GM21515 (cell line): ENCODE results near the gene NANP.
"Not testable (repeated sequence)": the region's sequence is repeated elsewhere in the genome, so short reads cannot be mapped to it uniquely, and the experiment has no call there.

Experiments
- ATAC-seq: cut with Tn5 transposase; IDR thresholded peaks from one replicate; pipeline ENCODE4 v1.9.1; 2021; ENCODE audit not compliant: unreplicated experiment

The NANP gene, protein sequence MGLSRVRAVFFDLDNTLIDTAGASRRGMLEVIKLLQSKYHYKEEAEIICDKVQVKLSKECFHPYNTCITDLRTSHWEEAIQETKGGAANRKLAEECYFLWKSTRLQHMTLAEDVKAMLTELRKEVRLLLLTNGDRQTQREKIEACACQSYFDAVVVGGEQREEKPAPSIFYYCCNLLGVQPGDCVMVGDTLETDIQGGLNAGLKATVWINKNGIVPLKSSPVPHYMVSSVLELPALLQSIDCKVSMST

DNA sequence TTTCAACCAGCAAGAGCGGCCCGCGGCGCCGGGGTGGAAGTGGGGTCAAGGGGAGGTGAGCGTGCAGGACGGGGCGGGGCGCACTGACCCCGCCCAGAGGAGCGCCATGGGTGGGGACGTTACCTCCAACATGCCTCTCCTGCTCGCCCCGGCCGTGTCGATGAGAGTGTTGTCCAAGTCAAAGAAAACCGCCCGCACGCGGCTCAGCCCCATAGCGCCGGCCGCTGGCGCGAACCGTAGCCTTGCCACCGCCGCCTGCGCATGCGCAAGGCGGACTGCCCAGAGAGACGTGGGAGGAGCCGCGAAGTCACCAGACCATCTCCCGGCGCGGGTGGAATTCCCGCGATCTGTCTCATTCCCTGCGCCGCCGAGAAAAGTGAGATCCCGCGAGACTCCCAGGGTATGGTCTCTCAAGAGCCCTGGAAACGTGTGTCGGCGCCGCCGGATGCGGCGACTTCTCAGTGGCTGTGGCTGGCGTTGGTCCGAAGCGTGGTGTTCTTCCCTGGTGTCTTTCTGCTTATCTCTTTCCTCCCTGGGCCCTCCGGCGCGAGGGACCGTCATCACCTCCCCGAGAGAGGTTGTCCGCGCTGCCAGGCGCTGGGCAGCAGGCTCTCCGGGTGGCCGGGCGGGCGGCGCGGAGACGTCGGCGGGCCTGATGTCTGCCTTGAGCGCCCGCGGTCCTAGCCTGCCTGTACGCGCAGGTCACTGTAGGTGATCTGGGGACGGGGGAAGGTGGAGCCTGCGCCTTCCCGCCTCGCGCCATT, at the start of gene NANP:
TSS of gene NANP (minus strand) at position 279 of the 764 bp plus-strand sequence. CDS start at position 213, 66 bp downstream.
- peak; percentile 81 for ATAC-seq

DNA sequence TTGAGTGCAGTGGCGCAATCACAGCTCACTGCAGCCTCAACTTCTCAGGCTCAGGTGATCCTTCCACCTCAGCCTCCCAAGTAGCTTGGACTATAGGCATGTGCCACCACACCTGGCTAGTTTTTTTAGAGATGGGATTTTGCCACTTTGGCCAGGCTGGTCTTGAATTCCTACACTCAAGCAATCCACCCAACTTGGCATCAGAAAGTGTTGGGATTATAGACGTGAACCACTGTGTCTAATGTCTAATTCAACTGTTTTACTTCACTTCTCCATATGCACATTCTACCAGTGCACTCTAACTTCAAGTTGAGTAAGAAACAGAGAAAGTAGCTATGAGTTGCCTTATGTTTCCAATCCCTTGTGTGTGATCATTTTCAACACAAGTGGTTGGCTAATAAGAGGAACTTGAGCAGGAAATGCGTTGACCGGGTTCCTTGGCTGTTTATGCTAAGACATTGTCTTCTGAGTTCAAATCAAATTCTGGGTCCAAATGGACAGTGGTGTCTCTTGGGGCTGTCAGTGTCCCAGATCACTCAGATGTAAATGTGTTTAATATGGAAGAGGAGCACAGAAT, 48.9 kb upstream of the NANP start:
- ATAC-seq, result no peak

DNA sequence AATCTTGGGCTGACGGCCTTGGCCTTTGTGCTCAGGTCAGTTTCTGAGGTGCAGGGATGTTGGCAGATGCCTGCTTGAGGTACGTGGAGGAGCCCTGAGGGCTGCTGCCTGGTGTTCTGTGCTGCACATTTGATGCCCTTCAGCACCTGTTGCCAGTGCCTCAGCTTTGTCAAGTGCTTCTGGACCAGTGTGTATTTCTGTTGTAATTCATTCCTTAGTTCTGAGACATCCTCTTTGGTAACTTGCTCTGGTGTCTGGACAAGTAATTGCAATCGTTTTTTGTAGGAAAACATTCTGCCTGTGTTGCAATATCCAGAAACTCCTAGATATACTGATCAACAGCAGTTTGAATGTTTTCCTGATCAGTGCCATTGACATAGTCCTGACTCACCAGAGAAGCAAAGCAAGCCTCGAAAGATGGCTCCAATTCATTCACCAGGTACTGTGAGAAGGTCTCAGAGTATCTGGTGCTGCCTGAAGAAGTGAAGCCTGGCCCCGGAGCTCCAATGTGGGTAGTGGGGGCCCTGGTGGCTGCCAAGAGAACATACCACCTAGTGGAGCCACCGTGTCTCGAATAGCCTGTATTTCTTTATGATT, 46.1 kb upstream of the NANP start:
- no peak for ATAC-seq

DNA sequence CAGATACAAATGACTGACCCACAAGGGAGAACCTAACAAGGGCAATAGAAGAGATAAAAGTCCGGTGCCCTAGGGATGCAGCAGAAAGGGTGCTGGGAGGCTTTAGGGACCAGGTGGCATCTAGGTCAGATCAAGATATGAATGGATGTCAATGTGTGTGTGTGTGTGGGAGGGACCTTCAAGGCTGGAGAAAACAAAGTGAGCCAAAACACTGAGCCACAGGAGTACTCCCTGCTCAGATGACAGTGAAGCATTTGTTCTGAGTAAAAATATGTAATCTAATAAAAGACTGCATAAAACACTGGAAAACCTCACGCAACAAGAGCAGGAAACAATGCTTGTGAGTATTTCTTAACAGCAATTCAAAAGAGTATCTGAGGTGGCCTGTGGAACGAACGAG, 44.6 kb upstream of the NANP start:
- ATAC-seq, result no peak

DNA sequence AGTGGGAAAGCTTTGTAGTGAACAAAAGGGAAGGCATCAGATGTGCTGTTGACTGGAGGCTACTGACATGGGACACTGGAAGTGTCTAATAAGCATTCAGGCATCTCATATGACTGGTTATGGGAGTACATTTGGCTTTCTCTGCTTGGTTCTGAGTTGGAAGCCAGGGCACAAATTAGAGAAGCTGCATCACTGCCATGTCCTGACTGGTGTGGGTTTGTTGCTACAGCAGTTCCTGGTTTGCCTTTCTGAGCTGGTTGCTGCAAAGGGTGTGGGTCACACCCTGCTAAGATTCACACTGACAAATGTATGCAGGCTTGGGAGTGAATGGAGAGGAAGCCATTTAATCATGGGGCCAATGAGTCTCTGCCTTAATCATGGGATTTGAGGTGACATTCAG, 36.2 kb upstream of the NANP start:
- no peak for ATAC-seq

DNA sequence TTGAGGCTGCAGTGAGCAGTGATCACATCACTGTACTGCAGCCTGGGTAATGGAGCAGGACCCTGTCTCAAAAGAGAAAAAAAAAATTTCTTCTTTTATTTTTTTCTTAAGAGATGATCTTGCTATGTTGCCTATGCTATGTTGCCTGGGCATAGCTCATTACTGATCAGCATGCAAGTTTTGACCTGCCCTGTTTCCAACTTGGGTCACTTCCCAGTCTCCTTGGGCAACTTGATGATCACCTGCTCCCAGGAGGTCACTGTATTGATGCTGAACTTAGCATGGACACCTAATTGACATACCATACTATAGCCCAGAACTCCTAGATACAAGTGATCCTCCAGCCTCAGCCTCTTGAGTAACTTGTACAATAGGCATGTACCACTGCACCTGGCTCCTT, 30.7 kb upstream of the NANP start:
- ATAC-seq, result no peak

DNA sequence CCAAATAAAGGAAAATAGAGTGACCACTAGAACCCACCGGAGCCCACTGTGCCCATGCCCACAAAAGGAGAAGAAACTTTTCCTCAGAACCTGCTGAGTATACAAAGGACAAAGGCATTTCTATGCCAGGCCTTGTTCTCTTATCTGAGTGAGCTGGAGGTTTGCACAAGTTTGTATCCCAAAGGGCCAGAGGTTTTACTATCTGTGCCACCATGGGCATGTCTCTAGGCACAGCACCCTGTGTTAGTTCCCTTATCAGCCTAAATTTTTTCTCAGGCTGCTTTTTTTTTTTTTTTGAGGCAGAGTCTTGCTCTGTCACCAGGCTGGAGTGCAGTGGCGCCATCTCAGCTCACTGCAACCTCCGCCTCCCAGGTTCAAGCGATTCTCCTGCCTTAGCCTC, 29.1 kb upstream of the NANP start:
- ATAC-seq, result not testable (repeated sequence)

DNA sequence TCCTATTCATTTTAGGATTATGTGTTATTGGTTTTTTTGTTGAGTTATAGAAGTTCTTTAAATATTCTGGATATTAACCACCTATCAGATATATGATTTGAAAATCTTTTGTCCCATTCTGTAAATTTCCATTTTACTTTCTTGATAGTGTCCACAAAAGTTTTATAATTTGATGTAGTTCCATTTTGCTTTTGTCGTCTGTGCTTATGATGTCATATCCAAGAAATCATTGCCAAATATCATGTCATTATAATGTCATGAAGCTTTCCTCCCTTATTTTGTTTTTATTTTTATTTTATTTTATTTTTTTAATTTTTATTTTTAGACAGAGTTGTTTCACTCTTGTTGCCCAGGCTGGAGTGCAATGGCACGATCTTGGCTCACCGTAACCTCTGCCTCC, 21.0 kb upstream of the NANP start:
- no peak for ATAC-seq

DNA sequence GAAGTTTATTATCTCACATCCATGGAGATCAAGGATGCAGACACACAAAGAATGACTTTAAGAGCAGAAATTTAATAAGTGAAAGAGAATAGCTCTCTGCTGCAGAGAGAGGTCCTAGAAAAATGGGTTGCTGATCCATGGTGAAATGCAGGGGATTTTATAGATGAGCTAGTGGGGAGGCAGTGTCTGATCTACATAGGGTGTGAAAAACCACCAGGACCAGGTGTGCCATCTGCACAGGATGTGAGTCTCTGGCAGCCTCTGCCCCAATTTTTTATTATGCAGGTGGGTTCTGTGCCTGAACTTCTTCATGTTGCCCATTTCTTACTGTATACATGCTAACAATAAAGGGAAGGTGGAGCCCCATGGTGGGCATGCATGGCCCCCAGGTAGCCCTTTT, 19.9 kb upstream of the NANP start:
- ATAC-seq, result no peak

DNA sequence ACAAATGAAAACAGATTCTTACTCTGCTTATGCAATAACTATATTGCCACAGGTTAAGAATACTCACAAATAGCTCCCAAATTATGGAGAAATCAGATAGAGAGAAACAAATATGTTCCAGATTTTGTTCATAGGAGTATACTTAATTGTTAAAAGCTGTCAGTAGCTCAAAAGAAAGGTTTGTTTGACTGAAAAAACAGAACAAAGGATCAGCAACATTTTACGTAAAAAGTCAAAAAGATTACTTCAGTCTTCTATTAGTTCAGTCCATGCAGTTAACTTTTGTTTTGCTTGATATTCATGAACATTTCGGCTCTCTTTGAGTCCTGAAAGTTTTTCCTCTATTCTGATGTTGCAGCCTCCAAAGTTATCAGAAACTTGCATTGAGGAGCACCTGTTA, 13.4 kb upstream of the NANP start:
- ATAC-seq, result no peak

DNA sequence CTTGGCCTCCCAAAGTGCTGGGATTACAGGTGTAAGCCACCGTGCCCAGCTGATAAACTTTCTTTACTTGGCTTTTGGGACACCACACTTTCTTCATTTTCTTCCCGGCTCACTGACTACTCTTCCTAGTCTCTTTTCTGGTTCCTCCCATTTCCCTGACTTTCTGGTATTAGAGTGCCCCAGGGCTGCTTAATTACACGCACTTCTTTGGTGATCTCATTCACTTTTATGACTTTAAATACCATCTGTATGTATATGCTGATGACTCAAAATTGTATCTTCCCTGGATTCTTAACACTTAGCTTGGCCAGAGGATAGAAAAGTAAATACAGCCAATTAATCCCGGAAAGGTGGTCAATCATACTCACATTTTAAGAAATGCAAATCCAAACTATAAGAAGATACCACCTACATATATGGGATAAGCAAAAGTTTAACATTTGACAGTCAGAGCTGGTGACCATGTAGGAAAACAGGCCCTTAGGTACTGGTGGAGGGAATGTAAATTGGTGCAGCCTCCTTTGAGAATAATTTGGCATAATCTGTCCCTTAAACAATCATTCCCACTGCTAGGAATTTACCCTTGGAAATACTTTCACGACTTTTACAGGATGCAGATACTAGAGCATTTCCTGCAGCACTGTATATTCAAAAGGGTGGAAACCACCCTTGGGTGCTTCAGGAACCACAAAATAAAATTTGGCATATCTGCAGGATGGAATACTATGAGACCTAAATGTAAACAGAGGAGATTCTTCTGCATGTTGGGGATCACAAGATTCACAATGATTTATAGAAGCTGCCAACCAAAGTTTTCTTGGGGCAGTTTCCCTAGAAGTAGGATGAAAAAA, 9.4 kb upstream of the NANP start:
- no peak for ATAC-seq

DNA sequence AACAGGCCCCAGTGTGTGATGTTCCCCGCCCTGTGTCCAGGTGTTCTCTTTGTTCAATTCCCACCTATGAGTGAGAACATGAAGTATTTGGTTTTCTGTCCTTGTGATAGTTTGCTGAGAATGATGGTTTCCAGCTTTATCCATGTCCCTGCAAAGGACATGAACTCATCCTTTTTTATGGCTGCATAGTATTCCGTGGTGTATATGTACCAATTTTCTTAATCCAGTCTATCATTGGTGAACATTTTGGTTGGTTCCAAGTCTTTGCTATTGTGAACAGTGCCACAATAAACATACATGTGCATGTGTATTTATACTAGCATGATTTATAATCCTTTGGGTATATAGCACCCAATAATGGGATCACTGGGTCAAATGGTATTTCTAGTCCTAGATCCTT, 6.8 kb upstream of the NANP start:
- ATAC-seq, result not testable (repeated sequence)

DNA sequence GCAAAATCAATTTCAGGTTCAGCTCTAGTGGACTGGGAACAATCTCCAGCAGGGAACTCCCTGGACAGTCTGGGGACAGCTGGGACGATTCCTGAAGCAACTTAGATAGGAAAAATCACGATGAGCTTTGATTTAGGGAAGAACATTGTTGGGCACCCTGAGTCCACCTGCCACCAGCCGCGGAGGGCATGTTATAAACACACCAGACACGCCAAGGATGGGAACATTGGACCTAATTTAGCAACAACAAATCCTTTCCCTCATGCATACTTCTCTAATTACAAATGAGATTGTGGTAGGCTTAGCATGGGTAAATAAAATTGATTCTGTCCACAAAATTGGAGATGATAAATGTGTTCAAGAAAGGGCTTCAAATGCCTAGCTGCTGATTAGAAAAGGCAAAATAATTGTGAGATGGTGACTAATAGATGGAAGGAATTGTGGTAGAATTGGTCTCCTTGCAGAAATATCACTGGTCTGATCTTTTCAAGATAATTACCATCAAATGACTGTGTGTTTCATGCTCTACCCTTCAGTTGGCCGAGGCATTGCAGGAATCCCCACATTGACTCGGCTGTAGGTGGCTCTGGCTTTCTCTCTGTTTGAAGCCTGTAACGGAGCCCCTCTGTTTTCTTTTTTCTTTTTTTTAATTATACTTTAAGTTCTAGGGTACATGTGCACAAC, 6.1 kb upstream of the NANP start:
- no peak for ATAC-seq

DNA sequence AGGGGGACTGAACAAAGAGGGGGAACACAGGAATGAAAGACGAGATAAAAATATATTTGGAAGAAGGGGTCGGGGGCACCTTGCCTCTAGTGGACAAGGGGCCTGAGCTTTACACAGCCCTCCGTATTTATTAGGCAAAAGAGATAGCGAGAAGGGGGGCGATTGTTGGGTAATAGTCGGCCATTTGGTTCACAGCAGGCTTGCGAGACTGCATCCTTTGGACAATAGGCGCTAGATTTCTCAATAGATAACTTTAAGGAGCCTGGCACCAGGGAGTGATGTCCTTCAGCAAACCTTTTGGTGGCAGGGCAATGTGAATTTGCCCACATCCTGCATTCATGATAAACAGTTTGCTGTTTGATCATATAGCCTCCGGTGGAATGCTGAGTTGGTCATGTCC, 3.0 kb upstream of the NANP start:
- no peak for ATAC-seq

DNA sequence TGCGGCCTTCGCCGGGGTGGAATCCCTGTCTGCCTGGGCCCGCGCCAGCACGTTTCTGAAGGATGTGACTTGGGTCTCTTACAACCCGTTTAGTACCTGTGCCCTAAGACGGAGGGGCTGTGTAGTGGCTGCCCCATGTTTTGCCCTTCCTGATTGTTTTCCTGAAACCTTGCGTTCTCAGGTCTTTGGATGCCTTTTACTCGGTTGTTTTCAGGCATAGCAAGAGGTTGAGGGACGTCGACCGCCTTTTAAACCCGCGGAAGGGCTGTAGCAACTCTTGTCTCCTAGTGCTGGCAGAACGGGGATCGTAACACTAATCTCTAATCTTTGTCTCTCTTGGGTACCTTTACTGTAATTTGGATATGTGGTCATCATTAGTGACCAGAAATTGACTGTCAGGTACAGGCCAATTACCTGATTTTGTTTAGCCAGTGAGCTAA, 706 bp upstream of the NANP start:
- ATAC-seq, result no peak

DNA sequence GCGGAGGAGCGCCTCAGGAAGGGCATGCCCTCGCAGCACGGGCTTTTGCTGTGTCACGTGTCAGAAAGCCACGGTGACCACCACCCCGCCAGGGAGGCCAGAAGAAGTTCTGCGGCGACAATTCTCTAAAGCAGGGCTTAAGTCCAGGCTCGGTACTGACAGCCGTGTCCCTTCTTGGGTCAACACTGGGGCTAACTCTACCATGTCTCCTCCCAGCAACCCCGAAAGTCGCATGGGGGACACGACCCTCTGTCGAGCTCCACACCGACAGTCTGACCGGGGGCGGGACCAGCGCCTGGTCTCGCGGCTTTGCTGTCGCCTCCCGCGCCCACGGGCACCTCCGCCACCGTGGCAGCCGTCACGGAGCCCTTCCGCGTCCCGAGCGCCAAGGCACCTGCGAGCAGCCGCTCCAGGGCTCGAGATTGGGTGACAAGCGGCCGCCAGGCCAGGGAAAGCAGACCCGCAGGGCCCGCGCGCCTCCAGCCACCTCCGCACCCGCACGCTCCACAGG, 534 bp downstream of the NANP start:
- ATAC-seq, result peak; percentile 12

DNA sequence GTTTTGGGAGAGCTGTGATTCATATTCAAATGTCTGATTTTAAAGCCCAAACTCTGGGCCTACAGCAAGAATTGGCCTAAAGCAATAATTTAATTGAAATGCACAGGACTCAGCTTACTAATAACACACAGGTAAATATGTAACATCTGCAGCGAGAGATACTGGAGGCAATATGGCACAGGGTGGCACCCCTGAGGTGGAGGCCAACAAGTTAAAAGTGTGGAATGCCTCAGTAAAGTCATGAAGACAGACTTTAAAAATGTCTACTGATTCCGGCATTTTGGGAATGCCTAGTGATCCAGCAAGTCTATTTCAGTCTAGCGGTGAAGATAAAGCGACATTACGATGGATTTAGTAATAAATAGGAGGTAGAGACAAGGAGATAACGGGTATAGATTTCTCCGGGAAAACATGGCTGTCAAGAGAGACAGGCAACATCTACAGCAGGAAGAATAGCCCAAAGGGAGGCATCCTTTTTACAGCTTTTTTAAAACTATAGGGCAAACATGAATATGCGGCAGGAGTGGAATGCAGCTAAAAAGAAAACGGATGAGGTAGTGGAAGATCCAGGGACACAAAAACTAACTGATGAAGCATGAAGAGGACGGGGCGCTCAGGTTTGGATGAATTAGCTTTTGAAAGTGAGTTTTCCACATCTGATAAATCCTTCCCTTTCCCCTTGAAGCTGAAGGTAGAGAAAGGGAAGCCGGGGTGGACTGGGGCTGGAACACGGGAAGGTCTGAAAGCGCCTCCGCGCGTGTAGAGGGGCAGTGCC, 1.2 kb downstream of the NANP start:
- no peak for ATAC-seq

DNA sequence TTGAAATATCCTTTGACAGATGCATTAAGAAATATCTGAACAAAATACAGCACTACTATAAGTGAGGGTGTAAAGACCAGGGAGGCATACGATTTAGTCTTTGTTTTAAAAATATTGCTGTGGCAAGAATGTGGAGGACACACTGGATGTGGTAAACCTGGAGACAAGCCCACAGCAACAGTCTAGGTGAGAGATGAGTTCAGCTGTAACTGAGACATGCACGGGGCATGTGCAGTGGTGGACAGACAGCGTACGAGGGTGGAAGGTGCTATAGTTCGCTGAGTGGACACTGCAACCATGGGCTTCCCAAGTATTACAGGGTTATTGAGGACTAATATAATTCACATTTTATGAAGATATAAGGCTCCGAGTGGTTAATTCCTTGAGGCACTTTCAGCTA, 1.8 kb downstream of the NANP start:
- ATAC-seq, result no peak

DNA sequence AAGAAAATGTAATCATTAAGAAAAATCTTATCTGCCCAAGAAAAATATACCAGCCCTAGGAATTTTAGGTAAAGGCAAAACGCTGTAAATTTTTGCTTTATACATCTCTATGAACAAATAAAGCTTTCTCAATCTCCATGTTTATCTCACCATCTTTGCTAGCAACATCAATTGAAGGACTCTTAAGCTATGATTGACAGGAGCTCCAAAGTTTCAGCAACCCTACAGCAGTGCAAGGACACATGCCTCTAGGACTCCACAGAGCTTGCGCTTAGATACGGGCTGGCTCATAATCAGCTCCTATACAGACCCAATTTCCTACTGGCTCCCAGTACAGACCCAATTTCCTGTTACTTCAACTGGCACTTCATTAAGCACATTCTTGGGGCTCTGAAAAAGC, 4.3 kb downstream of the NANP start:
- ATAC-seq, result no peak
